HG03060 (cell line): ENCODE results near the gene MAMSTR.
"Not testable (repeated sequence)": the region's sequence is repeated elsewhere in the genome, so short reads cannot be mapped to it uniquely, and the experiment has no call there.

Source experiments
- ATAC-seq: cut with Tn5 transposase; IDR thresholded peaks from one replicate; pipeline ENCODE4 v1.9.1; 2021; ENCODE audit warnings: low read depth, moderate number of reproducible peaks; ENCODE audit not compliant: unreplicated experiment

Gene MAMSTR

GRCh38 chr19:48719263-48720171, at the start of gene MAMSTR:
Gene MAMSTR, minus strand, starts transcription at chr19:48719725. Its CDS starts 694 bp downstream, at chr19:48719031.
- no peak for ATAC-seq

GRCh38 chr19:48768994-48769713, 49.6 kb upstream of the MAMSTR start:
- no peak for ATAC-seq

- not testable (repeated sequence) for ATAC-seq
Observed at GRCh38 chr19:48768171-48768753, 48.7 kb upstream of the MAMSTR start.

GRCh38 chr19:48765816-48766215, 46.3 kb upstream of the MAMSTR start:
- not testable (repeated sequence) for ATAC-seq

- ATAC-seq, result no peak
Observed at GRCh38 chr19:48760504-48761205, 41.1 kb upstream of the MAMSTR start.

GRCh38 chr19:48757741-48758144, 38.2 kb upstream of the MAMSTR start:
- no peak for ATAC-seq

GRCh38 chr19:48757089-48757675, 37.7 kb upstream of the MAMSTR start:
- no peak for ATAC-seq

- ATAC-seq, result no peak
Observed at GRCh38 chr19:48756686-48757085, 37.2 kb upstream of the MAMSTR start.

- ATAC-seq, result no peak
Observed at GRCh38 chr19:48756212-48756611, 36.7 kb upstream of the MAMSTR start.

- no peak for ATAC-seq
Observed at GRCh38 chr19:48755787-48756186, 36.3 kb upstream of the MAMSTR start.

- ATAC-seq, result no peak
Observed at GRCh38 chr19:48755084-48755641, 35.6 kb upstream of the MAMSTR start, which contains the start of gene FGF21. Gene FGF21, plus strand, starts transcription at chr19:48755524. Its CDS starts 713 bp downstream, at chr19:48756237.

- no peak for ATAC-seq
Observed at GRCh38 chr19:48752496-48753365, 33.2 kb upstream of the MAMSTR start, which contains the start of gene FUT1. Gene FUT1, minus strand, starts transcription at chr19:48752641. Its CDS starts 1,360 bp downstream, at chr19:48751281.

- ATAC-seq, result no peak
Observed at GRCh38 chr19:48751845-48752495, 32.4 kb upstream of the MAMSTR start.

GRCh38 chr19:48750771-48751504, 31.4 kb upstream of the MAMSTR start:
- ATAC-seq, result no peak

- no peak for ATAC-seq
Observed at GRCh38 chr19:48750351-48750750, 30.8 kb upstream of the MAMSTR start.

GRCh38 chr19:48749571-48750198, 30.2 kb upstream of the MAMSTR start:
- ATAC-seq, result no peak
